ENCODE results near the gene OR2T1. TPM values are rescaled to one million over a fixed set of nuclear protein-coding genes. Genes with fewer than 3 reads are reported as not detected.

Gene OR2T1
- total RNA-seq, result not detected

DNA sequence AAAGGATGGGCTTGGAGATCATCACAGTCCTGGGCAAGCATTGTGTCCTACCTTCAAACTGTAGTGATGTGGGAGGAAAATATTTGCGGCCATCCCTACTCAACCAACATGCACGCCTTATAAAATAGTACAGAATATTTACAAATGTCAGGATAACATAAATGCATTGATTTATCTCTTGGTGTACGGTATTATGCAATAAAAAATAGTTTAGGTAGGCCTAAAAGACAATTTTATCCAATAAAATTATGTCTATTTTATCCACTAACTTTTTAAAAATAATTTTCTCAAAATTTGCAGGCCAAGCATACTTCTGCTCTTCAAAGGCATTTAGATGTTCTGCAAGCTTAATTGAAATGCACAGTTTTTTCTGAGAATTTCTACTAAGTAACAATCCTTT, at the start of gene OR2T1:
TSS of gene OR2T1 (plus strand) at position 301 of the 400 bp plus-strand sequence. CDS start 3,100 bp downstream, outside the sequence.
- Mint-ChIP-seq H3K36me3 (no peaks in the 10 kb centered on the region), H3K27me3 (no peaks in the 10 kb centered on the region), H3K9me3 (peaks cover 2% of the 10 kb centered on the region), H3K4me3 (no peak within 1 kb of the TSS), H3K27ac (no peak within 1 kb of the TSS), H3K4me1 (peaks cover 10% of the 10 kb centered on the region)
- DNase-seq (no peak), ATAC-seq (ENCODE audit: low read depth) (no peak)
- POLR2A ChIA-PET, result no interaction called here

- no peak overlapping the region for H3K27ac Mint-ChIP-seq
- H3K9me3 Mint-ChIP-seq, result no peaks in the 10 kb centered on the region
- POLR2A ChIA-PET, result no interaction called here
- no peak for ATAC-seq (ENCODE audit: low read depth)
- no peak overlapping the region for H3K4me3 Mint-ChIP-seq
- H3K36me3 Mint-ChIP-seq, result no peaks in the 10 kb centered on the region
- no peak for DNase-seq
- H3K4me1 Mint-ChIP-seq, result no peaks in the 10 kb centered on the region
- no peaks in the 10 kb centered on the region for H3K27me3 Mint-ChIP-seq
These were observed 43.4 kb upstream of the OR2T1 start for GRCh38 chr1:248359415-248359814.

GRCh38 chr1:248361121-248361715, 41.6 kb upstream of the OR2T1 start, which contains the start of gene OR2T4:
TSS of gene OR2T4 (plus strand) at chr1:248361665. CDS start at chr1:248361665, 0 bp downstream.
- H3K27ac Mint-ChIP-seq, result no peak within 1 kb of the TSS
- no peaks in the 10 kb centered on the region for H3K9me3 Mint-ChIP-seq
- H3K4me1 Mint-ChIP-seq, result no peaks in the 10 kb centered on the region
- DNase-seq, result no peak
- H3K4me3 Mint-ChIP-seq, result no peak within 1 kb of the TSS
- H3K27me3 Mint-ChIP-seq, result no peaks in the 10 kb centered on the region
- POLR2A ChIA-PET, result no interaction called here
- ATAC-seq (ENCODE audit: low read depth), result no peak
- H3K36me3 Mint-ChIP-seq, result no peaks in the 10 kb centered on the region

DNA sequence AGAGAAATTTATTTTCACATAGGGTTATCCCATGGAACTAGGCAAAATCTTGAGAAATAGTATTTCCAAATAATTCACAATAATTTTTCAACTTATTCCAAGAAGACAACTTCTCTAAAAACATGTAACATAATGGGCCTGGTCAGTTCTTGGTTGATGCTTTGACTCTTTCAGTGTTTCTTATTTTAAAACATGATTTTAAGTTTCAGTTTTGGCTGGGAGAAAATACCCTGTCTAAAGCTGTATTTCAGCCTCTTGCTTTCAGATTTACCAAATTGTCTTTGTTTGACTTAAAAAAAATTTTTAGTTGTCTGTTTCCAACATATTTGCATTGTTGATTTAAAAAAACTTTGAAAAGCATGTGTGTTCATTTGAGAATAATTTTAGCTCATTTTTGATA, 36.2 kb upstream of the OR2T1 start:
- Mint-ChIP-seq H3K4me3 (no peak overlapping the region), H3K27ac (no peak overlapping the region), H3K27me3 (no peaks in the 10 kb centered on the region), H3K36me3 (no peaks in the 10 kb centered on the region), H3K4me1 (no peaks in the 10 kb centered on the region), H3K9me3 (no peaks in the 10 kb centered on the region)
- DNase-seq (no peak), ATAC-seq (ENCODE audit: low read depth) (no peak)
- POLR2A ChIA-PET, result no interaction called here

DNA sequence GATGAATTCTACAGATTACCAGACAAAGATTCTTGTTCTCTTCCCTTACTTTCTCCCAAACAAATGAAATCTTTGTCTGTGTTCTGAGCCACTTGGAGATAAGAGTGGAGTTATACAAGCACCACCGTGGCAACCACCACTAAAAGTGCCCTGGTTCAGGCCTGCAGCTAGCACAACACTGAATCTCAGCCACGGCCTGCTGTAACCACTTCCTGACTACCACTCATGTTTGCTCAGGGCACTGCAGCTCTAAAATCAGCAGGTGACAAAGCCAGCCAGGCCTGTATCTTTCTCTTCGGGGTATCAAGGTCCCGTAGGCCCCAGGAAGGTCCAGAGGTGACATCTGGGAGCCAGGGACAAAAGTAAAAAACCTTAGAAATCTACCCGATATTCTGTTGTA, 30.5 kb upstream of the OR2T1 start:
- POLR2A ChIA-PET, result interaction anchor here (0.6 kb wide), 1 partner anchor 8 kb away, joined by 3 read pairs; no protein-coding TSS in a partner anchor
- no peaks in the 10 kb centered on the region for H3K27me3 Mint-ChIP-seq
- no peak for ATAC-seq (ENCODE audit: low read depth)
- H3K9me3 Mint-ChIP-seq, result no peaks in the 10 kb centered on the region
- no peak overlapping the region for H3K4me3 Mint-ChIP-seq
- H3K27ac Mint-ChIP-seq, result no peak overlapping the region
- no peak for DNase-seq
- H3K36me3 Mint-ChIP-seq, result no peaks in the 10 kb centered on the region
- H3K4me1 Mint-ChIP-seq, result peaks cover 5% of the 10 kb centered on the region

DNA sequence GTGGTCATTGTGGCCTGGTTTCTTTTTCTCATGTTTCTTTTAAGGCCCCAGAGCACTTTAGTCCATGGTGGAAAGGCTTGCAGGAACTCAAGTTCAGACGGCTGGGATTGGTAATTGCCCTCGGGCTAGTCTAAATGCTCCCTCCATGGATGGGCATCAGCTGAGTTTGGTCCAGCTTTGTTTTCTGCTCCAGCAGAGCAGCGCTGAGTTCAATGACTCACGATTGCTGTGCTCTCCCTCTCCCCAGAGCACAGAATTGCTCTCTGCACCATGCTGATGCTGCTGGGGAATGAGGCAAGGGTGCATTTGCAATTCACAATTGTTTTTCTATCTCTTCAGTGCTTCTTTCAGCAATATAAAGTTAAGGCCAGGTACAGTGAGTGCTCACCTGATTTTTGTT, 29.1 kb upstream of the OR2T1 start:
- no peak for ATAC-seq (ENCODE audit: low read depth)
- POLR2A ChIA-PET, result no interaction called here
- DNase-seq, result no peak
- Mint-ChIP-seq H3K27me3 (no peaks in the 10 kb centered on the region), H3K27ac (no peak overlapping the region), H3K9me3 (no peaks in the 10 kb centered on the region), H3K36me3 (no peaks in the 10 kb centered on the region), H3K4me1 (peaks cover 5% of the 10 kb centered on the region), H3K4me3 (no peak overlapping the region)

DNA sequence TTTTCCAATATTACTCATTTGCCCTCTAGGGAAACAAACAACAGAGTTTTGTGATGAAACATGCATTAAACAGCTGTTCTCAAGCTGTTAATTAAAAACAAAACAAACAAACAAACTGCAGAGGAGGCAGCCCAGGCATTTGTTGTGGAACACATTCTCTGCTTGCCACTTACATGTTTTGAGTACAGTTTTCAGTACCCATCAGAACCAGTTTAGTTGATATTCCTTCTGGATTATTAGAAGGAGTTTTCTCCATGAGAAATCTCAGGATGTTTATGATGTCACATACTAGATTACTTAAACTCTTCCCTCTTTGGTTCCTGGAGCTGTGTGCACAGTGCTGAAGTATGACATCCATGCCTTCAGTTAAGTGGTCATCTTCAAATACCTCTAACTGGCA, 27.4 kb upstream of the OR2T1 start, which contains the start of gene OR2T6:
TSS of gene OR2T6 (plus strand) at position 301 of the 400 bp plus-strand sequence. CDS start 11,863 bp downstream, outside the sequence.
- no peak within 1 kb of the TSS for H3K4me3 Mint-ChIP-seq
- H3K27ac Mint-ChIP-seq, result no peak within 1 kb of the TSS
- ATAC-seq (ENCODE audit: low read depth) (no peak), DNase-seq (no peak)
- H3K27me3 Mint-ChIP-seq, result no peaks in the 10 kb centered on the region
- POLR2A ChIA-PET, result no interaction called here
- H3K36me3 Mint-ChIP-seq, result no peaks in the 10 kb centered on the region
- peaks cover 5% of the 10 kb centered on the region for H3K4me1 Mint-ChIP-seq
- H3K9me3 Mint-ChIP-seq, result no peaks in the 10 kb centered on the region

DNA sequence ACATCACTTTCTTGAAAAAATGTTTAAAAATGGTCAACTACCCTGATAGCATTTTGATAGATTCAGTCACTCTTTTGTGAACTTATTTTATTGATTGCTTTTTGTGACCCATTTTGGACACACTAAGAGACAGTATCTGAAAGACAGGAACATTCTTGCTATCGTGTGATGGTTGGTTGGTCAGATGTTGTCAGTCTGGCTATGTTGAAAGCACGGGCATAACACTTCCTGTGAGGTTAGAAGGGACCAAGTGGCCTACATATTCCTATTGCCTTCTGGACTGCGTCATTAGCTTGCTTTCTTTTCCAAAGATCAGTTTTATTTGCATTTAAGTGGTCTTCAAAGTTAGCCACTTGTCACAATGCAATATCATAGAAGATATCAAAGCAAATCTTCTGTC, 25.9 kb upstream of the OR2T1 start:
- Mint-ChIP-seq H3K27me3 (no peaks in the 10 kb centered on the region), H3K4me1 (peaks cover 5% of the 10 kb centered on the region), H3K27ac (no peak overlapping the region), H3K9me3 (no peaks in the 10 kb centered on the region), H3K4me3 (no peak overlapping the region), H3K36me3 (no peaks in the 10 kb centered on the region)
- ATAC-seq (ENCODE audit: low read depth) (no peak), DNase-seq (no peak)
- POLR2A ChIA-PET, result no interaction called here

GRCh38 chr1:248380854-248381253, 22.0 kb upstream of the OR2T1 start:
- no peaks in the 10 kb centered on the region for H3K4me1 Mint-ChIP-seq
- H3K4me3 Mint-ChIP-seq, result no peak overlapping the region
- DNase-seq (no peak), ATAC-seq (ENCODE audit: low read depth) (no peak)
- no peaks in the 10 kb centered on the region for H3K36me3 Mint-ChIP-seq
- H3K27me3 Mint-ChIP-seq, result no peaks in the 10 kb centered on the region
- no peaks in the 10 kb centered on the region for H3K9me3 Mint-ChIP-seq
- POLR2A ChIA-PET, result no interaction called here
- no peak overlapping the region for H3K27ac Mint-ChIP-seq

GRCh38 chr1:248388426-248388825, 14.4 kb upstream of the OR2T1 start:
- POLR2A ChIA-PET, result no interaction called here
- DNase-seq (no peak), ATAC-seq (ENCODE audit: low read depth) (no peak)
- peaks cover 7% of the 10 kb centered on the region for H3K27me3 Mint-ChIP-seq
- H3K36me3 Mint-ChIP-seq, result no peaks in the 10 kb centered on the region
- no peak overlapping the region for H3K27ac Mint-ChIP-seq
- no peak overlapping the region for H3K4me3 Mint-ChIP-seq
- no peaks in the 10 kb centered on the region for H3K4me1 Mint-ChIP-seq
- H3K9me3 Mint-ChIP-seq, result no peaks in the 10 kb centered on the region

DNA sequence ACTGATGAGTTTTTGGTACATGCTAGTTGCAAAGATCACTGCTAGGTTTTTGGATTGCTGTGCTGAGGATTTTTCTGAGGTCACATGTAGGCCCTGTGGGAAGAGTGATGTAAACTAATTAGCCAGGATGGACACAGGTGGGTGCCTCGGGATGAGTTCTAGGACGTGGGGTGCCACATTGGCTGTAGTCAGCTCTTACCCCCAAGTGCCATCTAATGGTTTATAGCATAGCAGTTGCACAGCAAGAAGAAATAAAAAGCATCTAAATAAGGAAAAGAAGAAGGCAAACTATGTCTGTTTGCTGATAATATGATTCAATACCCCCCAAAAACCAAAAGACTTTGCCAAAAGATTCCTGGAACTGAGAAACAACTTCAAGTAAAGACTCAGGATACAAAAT, 9.8 kb upstream of the OR2T1 start:
- Mint-ChIP-seq H3K27ac (no peak overlapping the region), H3K4me1 (no peaks in the 10 kb centered on the region), H3K4me3 (no peak overlapping the region), H3K27me3 (peaks cover 9% of the 10 kb centered on the region), H3K9me3 (peaks cover 3% of the 10 kb centered on the region), H3K36me3 (no peaks in the 10 kb centered on the region)
- no peak for ATAC-seq (ENCODE audit: low read depth)
- POLR2A ChIA-PET, result no interaction called here
- DNase-seq, result no peak

DNA sequence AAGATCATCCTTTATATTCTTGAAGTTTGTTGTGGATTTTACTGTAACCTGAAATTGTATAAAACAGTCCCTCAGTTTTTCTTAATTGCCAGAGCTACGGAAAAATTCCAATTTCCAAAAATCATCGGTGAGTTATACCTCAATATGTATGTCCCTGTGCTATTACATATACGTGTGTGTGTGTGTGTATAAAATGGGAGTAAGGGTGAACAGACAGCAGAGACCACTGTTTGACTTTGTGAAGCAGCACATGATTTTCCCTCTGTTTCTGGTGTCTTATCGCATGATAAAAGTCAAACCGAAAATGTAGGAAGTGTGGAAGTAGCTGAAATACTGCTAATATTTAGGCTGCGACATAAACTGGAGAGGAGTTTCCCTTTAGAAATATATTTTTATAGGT, 1.2 kb downstream of the OR2T1 start:
- H3K27me3 Mint-ChIP-seq, result no peaks in the 10 kb centered on the region
- no peak overlapping the region for H3K27ac Mint-ChIP-seq
- DNase-seq (no peak), ATAC-seq (ENCODE audit: low read depth) (no peak)
- H3K36me3 Mint-ChIP-seq, result no peaks in the 10 kb centered on the region
- POLR2A ChIA-PET, result no interaction called here
- H3K9me3 Mint-ChIP-seq, result peaks cover 2% of the 10 kb centered on the region
- H3K4me3 Mint-ChIP-seq, result no peak overlapping the region
- peaks cover 10% of the 10 kb centered on the region for H3K4me1 Mint-ChIP-seq

DNA sequence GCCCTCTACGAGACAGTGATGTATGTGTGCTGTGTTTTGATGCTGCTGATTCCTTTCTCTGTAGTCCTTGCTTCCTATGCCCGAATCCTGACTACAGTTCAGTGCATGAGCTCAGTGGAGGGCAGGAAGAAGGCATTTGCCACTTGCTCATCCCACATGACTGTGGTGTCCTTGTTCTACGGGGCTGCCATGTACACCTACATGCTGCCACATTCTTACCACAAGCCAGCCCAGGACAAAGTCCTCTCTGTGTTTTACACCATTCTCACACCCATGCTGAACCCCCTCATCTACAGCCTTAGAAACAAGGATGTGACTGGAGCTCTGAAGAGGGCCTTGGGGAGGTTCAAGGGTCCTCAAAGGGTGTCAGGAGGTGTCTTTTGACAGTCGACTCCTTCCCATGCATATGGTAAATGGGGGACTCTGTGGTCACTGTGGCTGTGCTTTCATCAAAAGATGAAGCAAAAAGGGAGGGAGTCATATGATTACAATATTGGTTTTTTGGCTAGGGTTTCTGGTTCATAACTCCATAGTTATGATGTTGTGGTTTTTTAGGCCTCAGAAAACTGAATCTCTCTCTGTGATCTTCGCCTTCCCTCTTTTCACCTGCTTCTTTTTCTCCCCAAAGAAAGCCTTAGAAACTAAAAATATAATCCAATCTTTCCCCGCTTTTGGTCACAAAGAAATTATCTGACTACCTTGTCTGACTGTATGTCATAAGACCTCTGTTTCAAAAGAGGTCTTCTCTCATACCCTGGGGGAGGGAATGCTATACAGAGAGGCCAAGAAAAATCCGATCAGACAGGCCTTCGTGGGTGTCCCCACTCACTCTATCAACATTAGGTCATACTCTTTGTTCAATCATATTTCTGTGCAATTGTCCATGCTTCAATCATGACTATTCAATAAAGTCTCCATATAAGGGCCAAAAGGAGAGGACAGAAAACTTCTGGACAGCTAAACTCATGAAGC, 4.2 kb downstream of the OR2T1 start:
- Mint-ChIP-seq H3K9me3 (peaks cover 9% of the 10 kb centered on the region), H3K4me3 (no peak overlapping the region), H3K27ac (no peak overlapping the region), H3K36me3 (peaks cover 1% of the 10 kb centered on the region), H3K27me3 (no peaks in the 10 kb centered on the region), H3K4me1 (peaks cover 10% of the 10 kb centered on the region)
- ATAC-seq (ENCODE audit: low read depth) (peak; percentile 26), DNase-seq (no peak)
- POLR2A ChIA-PET, result no interaction called here

DNA sequence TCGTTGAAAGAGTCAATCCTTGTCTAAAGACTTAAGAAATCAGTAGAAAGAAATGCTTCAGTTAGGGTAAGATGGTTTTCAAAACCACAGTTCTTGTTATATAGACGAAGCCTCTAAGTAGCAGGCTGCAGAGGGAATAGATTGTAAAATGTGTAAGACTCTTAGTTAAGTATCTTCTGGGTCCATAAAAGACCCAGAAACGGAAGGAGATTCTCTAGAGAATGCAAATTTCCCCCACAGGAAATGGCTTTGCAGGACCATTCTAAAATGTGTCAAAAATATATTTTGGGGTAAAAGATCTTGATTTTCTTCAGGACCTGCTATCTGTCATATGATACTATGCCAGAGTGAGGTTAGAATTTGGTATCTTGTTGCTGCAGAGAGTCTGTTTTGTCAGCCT, 13.4 kb downstream of the OR2T1 start:
- POLR2A ChIA-PET, result no interaction called here
- no peak overlapping the region for H3K27ac Mint-ChIP-seq
- ATAC-seq (ENCODE audit: low read depth) (no peak), DNase-seq (no peak)
- peaks cover 17% of the 10 kb centered on the region for H3K9me3 Mint-ChIP-seq
- peaks cover 2% of the 10 kb centered on the region for H3K36me3 Mint-ChIP-seq
- H3K4me1 Mint-ChIP-seq, result peaks cover 3% of the 10 kb centered on the region
- no peaks in the 10 kb centered on the region for H3K27me3 Mint-ChIP-seq
- H3K4me3 Mint-ChIP-seq, result no peak overlapping the region
